Right atrium auricular region (tissue), 2 donors: Measurements from ENCODE around the gene NUDT8. TPM values are rescaled to one million over a fixed set of nuclear protein-coding genes. Genes with fewer than 3 reads are reported as not detected.
"Not testable (repeated sequence)": the region's sequence is repeated elsewhere in the genome, so short reads cannot be mapped to it uniquely, and the experiment has no call there.

Experiments used
- DNase-seq: peaks from one replicate; pipeline ENCODE4 v3.0.0-alpha.2; 2019; ENCODE audit warnings: low spot score
- H3K27ac ChIP-seq, 2 donors: fragments of 200-600 bp; sonication (generic); 1 replicate in 1 of 2; 2 replicates in 1 of 2; pipeline ENCODE4 v1.5.1; 2016 to 2019
- H3K27me3 ChIP-seq, 2 donors: fragments of 200-600 bp; sonication (generic); one replicate each; pipeline versions ENCODE4 v1.5.1 to v1.6.0; 2017 to 2019
- H3K36me3 ChIP-seq: fragments of 200-600 bp; sonication (generic); one replicate; pipeline ENCODE4 v1.5.1; 2016
- H3K4me1 ChIP-seq, 2 donors: fragments of 200-600 bp; sonication (generic); one replicate each; pipeline versions ENCODE4 v1.5.1 to v1.6.0; 2017 to 2019
- H3K4me3 ChIP-seq, 2 donors: fragments of 200-600 bp; sonication (generic); 1 replicate in 1 of 2; 2 replicates in 1 of 2; pipeline ENCODE4 v1.5.1; 2017 to 2019; ENCODE audit warnings: mild to moderate bottlenecking in 1 of 2, moderate library complexity in 1 of 2
- H3K9me3 ChIP-seq, 2 donors: fragments of 200-600 bp; sonication (generic); one replicate each; pipeline ENCODE4 v1.5.1; 2019
- total RNA-seq, 2 donors: library from RNA; depleted of rRNA; stranded (reverse); fragments of >200 nt; gene quantifications; one replicate each; pipeline ENCODE4 v1.1.0, GENCODE V29; 2016
- TF ChIP-seq, protein P1 (sequence below), 2 donors: fragments of 200-600 bp; sonication (generic); IDR thresholded peaks; one replicate each; pipeline ENCODE4 v1.5.1; 2019; ENCODE audit warnings: antibody characterized with exemption in 2 of 2

The NUDT8 gene
- total RNA-seq, 2 donors from 2014 or later = 29.8 to 78.6 TPM

DNA sequence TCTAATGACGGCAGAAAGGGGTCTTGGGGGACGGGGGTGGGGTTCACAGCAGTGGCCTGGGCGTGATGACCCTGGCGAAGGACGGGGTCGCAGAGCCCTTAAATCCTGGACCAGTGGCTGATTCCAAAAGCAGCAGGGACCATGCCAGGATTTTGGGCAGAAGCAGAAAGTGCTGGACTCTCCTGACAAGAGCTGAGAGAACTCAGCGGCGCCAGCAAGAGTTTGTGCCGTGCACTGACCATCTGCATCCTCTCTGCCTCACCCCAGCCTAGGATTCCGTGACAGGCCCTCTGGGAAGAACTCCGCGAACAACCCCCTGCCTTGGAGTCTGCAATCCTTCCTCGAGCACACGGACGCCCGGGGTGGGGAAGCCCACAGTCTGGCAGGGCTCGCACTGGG lies 23.6 kb downstream of the NUDT8 start:
- Histone ChIP-seq H3K4me1 (peaks cover 0 to 24% of the 10 kb centered on the region in 2 donors), H3K27ac (peak overlapping the region; percentile 93 to 94), H3K9me3 (no peaks in the 10 kb centered on the region), H3K36me3 (peaks cover 27% of the 10 kb centered on the region), H3K4me3 (peak overlapping the region; percentile 95 to 99), H3K27me3 (no peaks in the 10 kb centered on the region)
- no peak for DNase-seq
- TF ChIP-seq, protein P1, sequence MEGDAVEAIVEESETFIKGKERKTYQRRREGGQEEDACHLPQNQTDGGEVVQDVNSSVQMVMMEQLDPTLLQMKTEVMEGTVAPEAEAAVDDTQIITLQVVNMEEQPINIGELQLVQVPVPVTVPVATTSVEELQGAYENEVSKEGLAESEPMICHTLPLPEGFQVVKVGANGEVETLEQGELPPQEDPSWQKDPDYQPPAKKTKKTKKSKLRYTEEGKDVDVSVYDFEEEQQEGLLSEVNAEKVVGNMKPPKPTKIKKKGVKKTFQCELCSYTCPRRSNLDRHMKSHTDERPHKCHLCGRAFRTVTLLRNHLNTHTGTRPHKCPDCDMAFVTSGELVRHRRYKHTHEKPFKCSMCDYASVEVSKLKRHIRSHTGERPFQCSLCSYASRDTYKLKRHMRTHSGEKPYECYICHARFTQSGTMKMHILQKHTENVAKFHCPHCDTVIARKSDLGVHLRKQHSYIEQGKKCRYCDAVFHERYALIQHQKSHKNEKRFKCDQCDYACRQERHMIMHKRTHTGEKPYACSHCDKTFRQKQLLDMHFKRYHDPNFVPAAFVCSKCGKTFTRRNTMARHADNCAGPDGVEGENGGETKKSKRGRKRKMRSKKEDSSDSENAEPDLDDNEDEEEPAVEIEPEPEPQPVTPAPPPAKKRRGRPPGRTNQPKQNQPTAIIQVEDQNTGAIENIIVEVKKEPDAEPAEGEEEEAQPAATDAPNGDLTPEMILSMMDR (IDR thresholded peaks at IDR 0.05) = no peak

DNA sequence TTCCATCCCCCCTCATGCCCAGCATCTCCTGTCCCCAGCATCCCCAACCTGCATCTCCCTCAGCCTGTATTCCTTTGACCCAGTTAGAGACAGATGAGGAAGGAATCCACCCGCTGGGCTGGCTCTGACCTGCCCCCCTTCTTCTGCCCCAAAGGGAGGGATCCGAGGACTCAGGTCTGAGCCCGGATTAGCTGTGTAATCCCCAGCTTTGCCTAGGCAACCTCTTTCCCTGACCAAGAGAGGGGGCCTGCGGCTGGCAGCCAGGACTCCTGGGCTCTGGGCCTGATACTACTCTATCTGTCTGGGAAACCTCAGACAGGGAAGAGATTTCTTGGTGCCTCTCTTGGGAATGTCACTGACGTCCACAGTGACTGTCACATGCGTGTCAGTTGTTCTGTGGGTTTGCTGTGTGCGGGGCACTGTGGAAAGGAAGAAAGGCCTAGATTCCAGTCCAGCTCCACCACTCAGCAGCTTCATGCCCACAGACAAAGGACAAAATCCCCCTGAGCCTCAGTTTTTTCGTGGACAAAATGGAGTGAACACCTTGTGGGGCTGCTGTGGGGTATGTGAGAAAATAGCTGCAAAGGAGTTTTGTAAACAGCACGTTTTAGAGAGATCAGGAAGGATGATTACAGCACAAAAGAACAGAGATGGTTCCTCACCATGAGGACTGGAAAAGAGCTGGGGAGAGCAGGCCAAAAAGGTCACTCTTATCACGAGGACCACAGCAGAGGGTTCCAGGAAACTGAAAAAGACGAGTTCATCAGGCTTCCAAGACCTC lies 24.3 kb downstream of the NUDT8 start:
- TF ChIP-seq, protein P1 (IDR thresholded peaks at IDR 0.05) = no peak
- Histone ChIP-seq H3K4me1 (peaks cover 0 to 24% of the 10 kb centered on the region in 2 donors), H3K4me3 (no peak overlapping the region), H3K36me3 (peaks cover 20% of the 10 kb centered on the region), H3K27me3 (no peaks in the 10 kb centered on the region), H3K9me3 (no peaks in the 10 kb centered on the region), H3K27ac (peak overlapping the region in 1 of 2 donors; percentile 93)
- no peak for DNase-seq

DNA sequence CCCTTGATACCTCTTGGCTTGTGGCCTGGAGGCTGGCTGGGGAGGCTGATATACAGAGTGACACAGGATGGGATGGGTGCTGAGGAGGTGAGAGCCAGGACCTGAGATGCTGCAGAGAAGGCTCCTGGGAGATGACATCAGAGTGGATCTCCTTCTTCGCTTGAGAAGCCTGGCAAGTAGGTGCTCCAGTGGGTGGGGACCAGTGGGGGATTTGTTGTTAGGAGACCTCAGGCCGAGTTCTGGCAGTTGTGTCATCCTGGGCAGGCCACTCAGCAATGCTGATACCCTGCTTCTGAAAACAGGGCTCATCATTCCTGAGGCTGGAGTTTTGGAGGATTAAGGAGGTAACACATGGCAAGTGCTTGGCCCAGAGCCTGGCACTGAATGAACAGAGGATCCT lies 24.9 kb downstream of the NUDT8 start:
- peaks cover 14% of the 10 kb centered on the region for H3K36me3 ChIP-seq
- H3K27ac ChIP-seq = no peak overlapping the region
- H3K4me1 ChIP-seq = peaks cover 0 to 24% of the 10 kb centered on the region in 2 donors
- no peaks in the 10 kb centered on the region for H3K9me3 ChIP-seq
- no peak for DNase-seq
- no peaks in the 10 kb centered on the region for H3K27me3 ChIP-seq
- TF ChIP-seq, protein P1 (IDR thresholded peaks at IDR 0.05) = no peak
- H3K4me3 ChIP-seq = no peak overlapping the region

DNA sequence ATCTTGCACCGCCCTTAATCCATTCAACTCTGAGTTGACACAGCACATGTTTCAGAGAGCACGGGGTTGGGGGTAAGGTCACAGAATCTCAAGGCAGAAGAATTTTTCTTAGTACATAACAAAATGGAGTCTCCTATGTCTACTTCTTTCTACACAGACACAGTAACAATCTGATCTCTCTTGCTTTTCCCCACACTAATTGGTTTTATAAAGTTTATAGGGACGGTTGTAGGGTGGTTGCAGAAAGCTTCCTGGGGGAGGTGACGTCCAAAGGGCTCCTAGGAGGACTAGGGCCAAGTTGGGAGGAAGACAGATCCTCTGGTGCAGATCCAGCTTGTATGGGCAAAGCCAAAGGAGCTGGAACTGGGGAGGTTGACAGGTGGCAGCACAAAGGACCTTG lies 25.6 kb downstream of the NUDT8 start:
- peaks cover 0 to 24% of the 10 kb centered on the region in 2 donors for H3K4me1 ChIP-seq
- H3K9me3 ChIP-seq, DNase-seq, H3K4me3 ChIP-seq, H3K27ac ChIP-seq, H3K36me3 ChIP-seq, H3K27me3 ChIP-seq: not testable (repeated sequence)

DNA sequence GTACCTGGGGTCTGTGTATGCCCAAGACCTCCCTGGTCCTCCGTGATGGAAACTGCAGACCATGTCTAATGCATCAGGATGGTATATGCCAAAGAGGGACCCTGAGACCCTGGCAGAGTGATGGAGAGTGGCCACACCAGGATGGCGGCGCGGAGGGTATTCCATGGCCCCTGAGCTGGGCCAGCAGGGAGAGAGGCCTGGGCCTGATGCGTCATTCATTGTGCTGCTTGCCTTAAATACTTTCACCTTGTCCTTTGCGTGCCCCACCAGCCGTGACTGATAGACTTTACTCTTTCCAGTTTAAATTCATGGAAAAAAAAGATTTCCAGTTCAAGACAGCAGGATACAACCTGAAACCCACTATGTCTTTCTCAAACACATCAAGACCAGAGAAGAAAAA lies 28.6 kb downstream of the NUDT8 start:
- no peaks in the 10 kb centered on the region for H3K27me3 ChIP-seq
- no peaks in the 10 kb centered on the region for H3K36me3 ChIP-seq
- DNase-seq = no peak
- H3K4me3 ChIP-seq = no peak overlapping the region
- no peak overlapping the region for H3K27ac ChIP-seq
- peaks cover 0 to 4% of the 10 kb centered on the region in 2 donors for H3K9me3 ChIP-seq
- H3K4me1 ChIP-seq = peaks cover 0 to 4% of the 10 kb centered on the region in 2 donors
- TF ChIP-seq, protein P1 (IDR thresholded peaks at IDR 0.05) = no peak

DNA sequence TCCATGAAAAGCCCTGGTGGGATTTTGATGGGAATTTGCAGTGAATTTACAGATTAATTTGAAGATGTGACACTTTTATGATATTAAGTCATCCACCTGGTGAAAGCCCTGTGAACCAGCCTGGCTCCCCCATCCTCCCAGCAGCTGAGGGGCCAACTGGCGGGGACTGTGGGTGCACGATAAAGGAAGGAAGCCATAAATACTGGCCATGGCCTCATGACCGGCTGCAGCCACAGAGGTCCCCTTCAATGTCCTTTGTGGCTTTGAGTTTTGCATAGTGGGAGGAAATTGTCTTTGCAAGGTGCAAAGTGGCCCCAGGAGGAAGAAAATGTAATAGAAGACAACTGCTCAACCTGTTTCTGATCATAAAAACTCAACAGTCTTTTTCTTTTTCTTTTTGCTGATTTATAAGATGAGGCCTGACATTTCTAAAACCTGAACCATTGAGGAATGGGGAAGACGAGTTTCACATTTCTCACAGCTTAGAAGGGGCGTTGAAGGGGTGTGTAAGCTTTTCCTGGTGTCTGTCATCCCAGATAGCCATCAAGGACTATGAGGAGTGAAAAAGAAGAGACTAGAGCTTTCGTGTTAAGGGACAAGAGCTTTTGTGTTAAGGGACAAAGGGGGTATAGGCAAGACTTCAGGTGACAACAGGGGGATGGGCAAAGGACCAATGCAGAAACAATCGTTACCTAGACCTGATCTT lies 29.3 kb downstream of the NUDT8 start:
- H3K4me3 ChIP-seq = no peak overlapping the region
- no peaks in the 10 kb centered on the region for H3K36me3 ChIP-seq
- no peaks in the 10 kb centered on the region for H3K27me3 ChIP-seq
- H3K27ac ChIP-seq = no peak overlapping the region
- TF ChIP-seq, protein P1 (IDR thresholded peaks at IDR 0.05) = no peak
- no peak for DNase-seq
- H3K4me1 ChIP-seq = no peaks in the 10 kb centered on the region
- H3K9me3 ChIP-seq = peaks cover 0 to 4% of the 10 kb centered on the region in 2 donors
